Stimulated activated CD8-positive, alpha-beta memory T cell treated with anti-CD3 and anti-CD28 coated beads, Interleukin-15, amount 100 ng/mL, for 48 hours (primary cell): ENCODE data around the gene ADGRG4.
A peak's percentile ranks its signal among the peaks of the same experiment; 100 is the strongest.
"Not testable (repeated sequence)": the region's sequence is repeated elsewhere in the genome, so short reads cannot be mapped to it uniquely, and the experiment has no call there.

Experiments used
- DNase-seq, 2 donors: peaks; one replicate each; pipeline ENCODE4 v3.0.0-alpha.2; 2020; ENCODE audit warnings: low read depth in 2 of 2

The ADGRG4 gene

GRCh38 chrX:136300721-136301120, at the start of gene ADGRG4:
TSS of gene ADGRG4 (plus strand) at chrX:136300963. CDS start at chrX:136308778, 7,815 bp downstream.
- DNase-seq = not testable (repeated sequence)

- DNase-seq = peak; percentile 48 to 56
Observed at GRCh38 chrX:136251041-136251991, 49.4 kb upstream of the ADGRG4 start, which contains the start of gene MAP7D3. TSS of gene MAP7D3 (minus strand) at chrX:136251400. CDS start at chrX:136251358, 42 bp downstream.

- no peak for DNase-seq
Observed at GRCh38 chrX:136255541-136255940, 45.2 kb upstream of the ADGRG4 start.

GRCh38 chrX:136256026-136256425, 44.7 kb upstream of the ADGRG4 start:
- no peak for DNase-seq

GRCh38 chrX:136258951-136259350, 41.8 kb upstream of the ADGRG4 start:
- no peak for DNase-seq

GRCh38 chrX:136259543-136259942, 41.2 kb upstream of the ADGRG4 start:
- DNase-seq = no peak

GRCh38 chrX:136260776-136261175, 40.0 kb upstream of the ADGRG4 start:
- no peak for DNase-seq

- no peak for DNase-seq
Observed at GRCh38 chrX:136261321-136261720, 39.4 kb upstream of the ADGRG4 start.

- DNase-seq = no peak
Observed at GRCh38 chrX:136262243-136262642, 38.5 kb upstream of the ADGRG4 start.

- DNase-seq = no peak
Observed at GRCh38 chrX:136262812-136263315, 37.9 kb upstream of the ADGRG4 start.

- no peak for DNase-seq
Observed at GRCh38 chrX:136266828-136267227, 33.9 kb upstream of the ADGRG4 start.

GRCh38 chrX:136268051-136269048, 32.4 kb upstream of the ADGRG4 start:
- DNase-seq = peak in 1 of 2 donors; percentile 4

- DNase-seq = no peak
Observed at GRCh38 chrX:136269921-136270320, 30.8 kb upstream of the ADGRG4 start.

- no peak for DNase-seq
Observed at GRCh38 chrX:136271300-136271699, 29.5 kb upstream of the ADGRG4 start.

GRCh38 chrX:136272325-136272724, 28.4 kb upstream of the ADGRG4 start:
- DNase-seq = no peak

GRCh38 chrX:136273986-136274385, 26.8 kb upstream of the ADGRG4 start:
- DNase-seq = no peak

- DNase-seq = no peak
Observed at GRCh38 chrX:136275553-136275952, 25.2 kb upstream of the ADGRG4 start.

GRCh38 chrX:136286375-136286774, 14.4 kb upstream of the ADGRG4 start:
- not testable (repeated sequence) for DNase-seq

GRCh38 chrX:136291824-136292223, 8.9 kb upstream of the ADGRG4 start:
- no peak for DNase-seq

- DNase-seq = no peak
Observed at GRCh38 chrX:136292656-136293055, 8.1 kb upstream of the ADGRG4 start.

GRCh38 chrX:136295380-136295779, 5.4 kb upstream of the ADGRG4 start:
- no peak for DNase-seq

GRCh38 chrX:136303041-136303440, 2.3 kb downstream of the ADGRG4 start:
- no peak for DNase-seq
